OCI-LY1 (cell line): ENCODE measurements around the gene MARK2.

Experiments used
- CTCF ChIP-seq: fragments of 200-600 bp; sonication (generic), shearing (Covaris generic); IDR thresholded peaks from 2 replicates; pipeline ENCODE4 v1.5.1; 2017; ENCODE audit warnings: mild to moderate bottlenecking, antibody characterized with exemption, low read length, moderate library complexity, mixed read lengths
- EZH2 ChIP-seq: fragments of 200-600 bp; sonication (generic), shearing (Covaris generic); IDR thresholded peaks from 2 replicates; pipeline ENCODE4 v1.8.0; 2017; ENCODE audit warnings: borderline replicate concordance, mixed run types, mild to moderate bottlenecking, antibody characterized with exemption, low read length, moderate library complexity, mixed read lengths

- TF ChIP-seq CTCF (no peak), EZH2 (no peak)
These were observed 2.6 kb downstream of the MARK2 start for GRCh38 chr11:63841554-63841953.
